Astrocyte (in vitro differentiated cells and primary cell): Measurements from ENCODE around the gene OGFOD2. TPM values are rescaled to one million over a fixed set of nuclear protein-coding genes. Genes with fewer than 3 reads are reported as not detected.

Source experiments
- DNase-seq: peaks from one replicate; pipeline ENCODE4 v3.0.0-alpha.2; 2010; ENCODE audit warnings: low read depth
- FAIRE-seq: peaks from 2 replicates; lab custom pipeline; 2011; peaks lifted over from hg19 to GRCh38; lab: Jason Lieb, UNC
- H2AFZ ChIP-seq: 2 replicates; pipeline ENCODE4 v1.6.0; 2012; ENCODE audit warnings: low read depth, low read length, inconsistent platforms
- H3K27ac ChIP-seq: 2 replicates; pipeline ENCODE4 v1.5.1; 2011; ENCODE audit warnings: low read depth, low read length, inconsistent platforms
- H3K27me3 ChIP-seq: 2 replicates; pipeline ENCODE4 v1.6.0; 2011; ENCODE audit warnings: low read length, inconsistent platforms; ENCODE audit not compliant: insufficient read depth
- H3K36me3 ChIP-seq: 2 replicates; pipeline ENCODE4 v1.5.1; 2011; ENCODE audit warnings: low read length, inconsistent platforms; ENCODE audit not compliant: insufficient read depth
- H3K4me1 ChIP-seq: 2 replicates; pipeline ENCODE4 v1.5.1; 2011; ENCODE audit warnings: low read length, inconsistent platforms; ENCODE audit not compliant: insufficient read depth
- H3K4me2 ChIP-seq: 2 replicates; pipeline ENCODE4 v1.6.0; 2012; ENCODE audit warnings: low read length, inconsistent platforms
- H3K4me3 ChIP-seq: 2 replicates; pipeline ENCODE4 v1.5.1; 2011; ENCODE audit warnings: low read depth, mild to moderate bottlenecking, low read length, inconsistent platforms; ENCODE audit not compliant: insufficient read depth
- H3K79me2 ChIP-seq: 2 replicates; pipeline ENCODE4 v1.6.0; 2012; ENCODE audit warnings: mild to moderate bottlenecking, low read length, inconsistent platforms; ENCODE audit not compliant: insufficient read depth
- H3K9ac ChIP-seq: 2 replicates; pipeline ENCODE4 v1.6.0; 2012; ENCODE audit warnings: mild to moderate bottlenecking, low read length, inconsistent platforms
- H3K9me3 ChIP-seq: 2 replicates; pipeline ENCODE4 v1.5.1; 2012; ENCODE audit warnings: low read depth, mild to moderate bottlenecking, low read length, inconsistent platforms; ENCODE audit not compliant: insufficient read depth
- H4K20me1 ChIP-seq: 2 replicates; pipeline ENCODE4 v1.6.0; 2012; ENCODE audit warnings: low read length, inconsistent platforms; ENCODE audit not compliant: insufficient read depth
- H3K27ac Mint-ChIP-seq: one replicate; pipeline ENCODE4 v1.8.0; 2021; ENCODE audit warnings: mild to moderate bottlenecking, mixed read lengths; ENCODE audit not compliant: unreplicated experiment
- H3K27me3 Mint-ChIP-seq: one replicate; pipeline ENCODE4 v1.8.0; 2021; ENCODE audit warnings: low read depth, mixed read lengths; ENCODE audit not compliant: unreplicated experiment
- H3K36me3 Mint-ChIP-seq: one replicate; pipeline ENCODE4 v1.8.0; 2021; ENCODE audit warnings: low read depth, mixed read lengths; ENCODE audit not compliant: unreplicated experiment
- H3K4me1 Mint-ChIP-seq: one replicate; pipeline ENCODE4 v1.8.0; 2021; ENCODE audit warnings: low read depth, mixed read lengths; ENCODE audit not compliant: unreplicated experiment
- H3K4me3 Mint-ChIP-seq: one replicate; pipeline ENCODE4 v1.8.0; 2021; ENCODE audit warnings: mild to moderate bottlenecking, moderate library complexity, mixed read lengths; ENCODE audit not compliant: unreplicated experiment
- H3K9me3 Mint-ChIP-seq: one replicate; pipeline ENCODE4 v1.8.0; 2021; ENCODE audit warnings: mild to moderate bottlenecking, mixed read lengths; ENCODE audit not compliant: unreplicated experiment
- EZH2 ChIP-seq: IDR thresholded peaks from 2 replicates; pipeline ENCODE4 v1.6.1; 2012; ENCODE audit warnings: mild to moderate bottlenecking, low read length, inconsistent platforms; ENCODE audit not compliant: insufficient read depth
- total RNA-seq: library from RNA; stranded (reverse); gene quantifications from 2 replicates; pipeline ENCODE4 v1.2.1, GENCODE V29; 2021
- TF ChIP-seq, protein P1 (sequence below): IDR thresholded peaks from 2 replicates; pipeline ENCODE4 v1.5.1; 2011; ENCODE audit warnings: low read depth, mild to moderate bottlenecking, inconsistent platforms, low read length, moderate library complexity; ENCODE audit not compliant: insufficient read depth

OGFOD2 gene
- total RNA-seq, 1 donor from 2014 or later: 13.3 TPM

DNA sequence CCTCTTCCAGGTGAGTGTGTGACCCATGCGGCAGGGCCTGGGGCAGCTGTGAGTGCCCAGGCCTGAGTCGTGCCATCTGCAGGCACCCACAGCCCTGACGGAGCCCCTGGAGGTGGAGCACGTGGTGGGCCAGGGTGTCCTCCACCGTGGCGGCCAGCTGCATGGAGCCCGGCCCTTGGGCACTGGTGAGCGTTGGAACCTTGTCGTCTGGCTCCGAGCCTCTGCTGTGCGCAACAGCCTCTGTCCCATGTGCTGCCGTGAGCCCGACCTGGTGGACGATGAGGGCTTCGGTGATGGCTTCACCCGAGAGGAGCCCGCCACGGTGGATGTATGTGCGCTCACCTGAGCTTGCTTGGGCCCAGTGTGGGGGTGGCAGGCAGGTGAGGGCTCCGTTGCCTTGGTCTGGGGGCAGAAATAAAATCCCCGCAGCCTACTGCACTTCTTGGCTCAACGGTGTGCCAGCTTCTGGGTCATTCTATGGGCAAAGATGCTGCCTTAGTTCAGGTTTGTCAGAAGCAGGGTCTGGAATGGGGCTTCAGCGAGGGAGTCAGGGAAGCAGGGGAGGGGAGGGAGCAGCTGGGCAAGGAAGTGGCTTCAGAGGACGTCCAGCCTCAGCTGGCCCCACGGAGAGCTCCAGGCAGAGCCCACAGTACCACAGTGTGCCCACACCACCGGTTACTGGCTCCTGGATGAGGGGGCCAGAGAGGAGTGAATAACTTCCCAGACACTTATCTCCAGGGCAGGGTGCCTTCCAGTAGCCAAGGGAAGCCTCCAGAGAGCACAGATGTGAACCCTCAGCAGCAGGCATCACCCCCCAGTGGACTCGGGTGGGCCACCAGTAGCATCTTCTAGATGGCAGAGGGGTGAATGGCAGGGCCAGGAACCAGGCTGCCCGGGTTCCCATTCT lies 4.2 kb downstream of the OGFOD2 start:
- peak overlapping the region; percentile 83 for H3K4me3 ChIP-seq
- H2AFZ ChIP-seq: peak overlapping the region; percentile 57
- DNase-seq (no peak), FAIRE-seq (no peak)
- Mint-ChIP-seq H3K4me3 (peak overlapping the region; percentile 85), H3K36me3 (peaks cover 2% of the 10 kb centered on the region), H3K4me1 (peaks cover 28% of the 10 kb centered on the region), H3K9me3 (no peaks in the 10 kb centered on the region), H3K27me3 (no peaks in the 10 kb centered on the region), H3K27ac (peak overlapping the region; percentile 78)
- H3K27ac ChIP-seq: peak overlapping the region; percentile 67
- no peaks in the 10 kb centered on the region for H3K27me3 ChIP-seq
- no peaks in the 10 kb centered on the region for H3K36me3 ChIP-seq
- peaks cover 28% of the 10 kb centered on the region for H4K20me1 ChIP-seq
- H3K79me2 ChIP-seq: peaks cover 83% of the 10 kb centered on the region
- peak overlapping the region; percentile 89 for H3K9ac ChIP-seq
- H3K4me1 ChIP-seq: peaks cover 48% of the 10 kb centered on the region
- H3K9me3 ChIP-seq: no peaks in the 10 kb centered on the region
- TF ChIP-seq EZH2: no peak
- TF ChIP-seq, protein P1, sequence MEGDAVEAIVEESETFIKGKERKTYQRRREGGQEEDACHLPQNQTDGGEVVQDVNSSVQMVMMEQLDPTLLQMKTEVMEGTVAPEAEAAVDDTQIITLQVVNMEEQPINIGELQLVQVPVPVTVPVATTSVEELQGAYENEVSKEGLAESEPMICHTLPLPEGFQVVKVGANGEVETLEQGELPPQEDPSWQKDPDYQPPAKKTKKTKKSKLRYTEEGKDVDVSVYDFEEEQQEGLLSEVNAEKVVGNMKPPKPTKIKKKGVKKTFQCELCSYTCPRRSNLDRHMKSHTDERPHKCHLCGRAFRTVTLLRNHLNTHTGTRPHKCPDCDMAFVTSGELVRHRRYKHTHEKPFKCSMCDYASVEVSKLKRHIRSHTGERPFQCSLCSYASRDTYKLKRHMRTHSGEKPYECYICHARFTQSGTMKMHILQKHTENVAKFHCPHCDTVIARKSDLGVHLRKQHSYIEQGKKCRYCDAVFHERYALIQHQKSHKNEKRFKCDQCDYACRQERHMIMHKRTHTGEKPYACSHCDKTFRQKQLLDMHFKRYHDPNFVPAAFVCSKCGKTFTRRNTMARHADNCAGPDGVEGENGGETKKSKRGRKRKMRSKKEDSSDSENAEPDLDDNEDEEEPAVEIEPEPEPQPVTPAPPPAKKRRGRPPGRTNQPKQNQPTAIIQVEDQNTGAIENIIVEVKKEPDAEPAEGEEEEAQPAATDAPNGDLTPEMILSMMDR: no peak
- peak overlapping the region; percentile 93 for H3K4me2 ChIP-seq

DNA sequence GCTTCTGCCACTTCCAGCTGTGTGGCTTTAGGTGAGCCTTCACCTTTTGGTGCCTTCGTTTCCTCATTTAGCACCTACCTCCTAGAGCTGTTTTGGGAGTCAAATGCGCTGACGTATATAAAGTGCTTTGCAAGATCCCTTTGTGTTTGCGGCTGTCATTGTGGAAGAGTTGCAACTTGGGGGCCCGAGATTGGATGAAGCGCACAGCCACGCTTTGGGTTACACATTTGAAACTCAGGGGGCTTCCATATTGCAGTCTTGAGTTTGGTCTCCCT lies 4.8 kb downstream of the OGFOD2 start:
- peaks cover 28% of the 10 kb centered on the region for H4K20me1 ChIP-seq
- H3K27me3 ChIP-seq: no peaks in the 10 kb centered on the region
- peak overlapping the region; percentile 85 for H3K4me3 Mint-ChIP-seq
- H3K27ac Mint-ChIP-seq: peak overlapping the region; percentile 78
- peaks cover 83% of the 10 kb centered on the region for H3K79me2 ChIP-seq
- peak overlapping the region; percentile 89 for H3K9ac ChIP-seq
- TF ChIP-seq EZH2: no peak
- TF ChIP-seq, protein P1: no peak
- DNase-seq: no peak
- H3K36me3 ChIP-seq: no peaks in the 10 kb centered on the region
- no peaks in the 10 kb centered on the region for H3K9me3 ChIP-seq
- H3K4me1 Mint-ChIP-seq: peaks cover 31% of the 10 kb centered on the region
- no peak for FAIRE-seq
- no peaks in the 10 kb centered on the region for H3K27me3 Mint-ChIP-seq
- H3K27ac ChIP-seq: peak overlapping the region; percentile 67
- peak overlapping the region; percentile 83 for H3K4me3 ChIP-seq
- H3K9me3 Mint-ChIP-seq: no peaks in the 10 kb centered on the region
- H3K4me1 ChIP-seq: peaks cover 52% of the 10 kb centered on the region
- peak overlapping the region; percentile 93 for H3K4me2 ChIP-seq
- peak overlapping the region; percentile 57 for H2AFZ ChIP-seq
- peaks cover 3% of the 10 kb centered on the region for H3K36me3 Mint-ChIP-seq
